DMS79 (cell line): ENCODE results near the gene MAN1C1.

Experiments used
- DNase-seq: peaks from one replicate; lab custom pipeline; 2025; lab: John Stamatoyannopoulos, UW

The MAN1C1 gene

GRCh38 chr1:25782608-25783201 lies 166.1 kb downstream of the MAN1C1 start:
- no peak for DNase-seq

GRCh38 chr1:25784575-25785051 lies 168.0 kb downstream of the MAN1C1 start:
- DNase-seq = no peak

- DNase-seq = no peak
Observed at GRCh38 chr1:25785333-25786067, 168.9 kb downstream of the MAN1C1 start.

DNA sequence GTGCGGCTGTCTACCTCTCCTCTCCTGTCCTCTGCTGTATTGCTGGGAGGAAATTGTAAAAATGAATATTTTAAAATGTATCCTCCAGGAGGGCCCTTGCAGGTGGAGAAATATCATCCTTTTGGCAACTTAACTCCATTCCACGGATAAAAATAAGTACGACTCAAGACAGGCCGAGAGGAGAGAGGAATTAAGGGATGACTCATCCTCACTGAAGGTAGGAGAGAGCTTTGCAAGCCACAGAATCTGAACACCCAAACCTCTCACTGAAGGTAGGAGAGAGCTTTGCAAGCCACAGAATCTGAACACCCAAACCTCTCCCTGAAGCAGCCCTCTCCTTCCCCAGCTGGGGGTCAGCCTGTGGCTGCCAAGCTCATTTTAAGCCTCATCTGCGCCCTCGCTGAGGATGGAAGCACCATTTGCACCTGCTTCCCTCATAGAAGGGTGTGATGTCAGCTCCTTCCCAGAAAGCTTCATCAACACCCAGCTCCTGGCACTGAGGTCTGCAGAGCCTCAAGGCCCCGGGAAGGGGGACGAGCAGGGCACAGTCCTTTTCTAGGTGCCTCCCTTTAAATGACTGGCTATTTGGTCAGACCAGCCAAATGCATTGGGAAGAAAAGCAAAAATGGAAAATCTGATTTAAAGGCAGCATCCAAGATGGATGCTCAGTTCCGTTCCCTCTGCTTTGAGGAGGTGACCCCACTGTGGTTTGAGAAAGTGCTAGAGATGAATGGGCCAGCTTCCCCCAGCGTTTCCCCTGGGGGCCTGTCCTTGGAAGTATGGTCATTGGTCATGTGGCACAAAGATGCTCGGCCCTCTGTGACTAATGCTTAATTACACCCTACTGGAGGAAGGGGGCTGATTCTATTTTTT lies 170.5 kb downstream of the MAN1C1 start:
- no peak for DNase-seq

- no peak for DNase-seq
Observed at GRCh38 chr1:25787760-25788166, 171.2 kb downstream of the MAN1C1 start.

DNA sequence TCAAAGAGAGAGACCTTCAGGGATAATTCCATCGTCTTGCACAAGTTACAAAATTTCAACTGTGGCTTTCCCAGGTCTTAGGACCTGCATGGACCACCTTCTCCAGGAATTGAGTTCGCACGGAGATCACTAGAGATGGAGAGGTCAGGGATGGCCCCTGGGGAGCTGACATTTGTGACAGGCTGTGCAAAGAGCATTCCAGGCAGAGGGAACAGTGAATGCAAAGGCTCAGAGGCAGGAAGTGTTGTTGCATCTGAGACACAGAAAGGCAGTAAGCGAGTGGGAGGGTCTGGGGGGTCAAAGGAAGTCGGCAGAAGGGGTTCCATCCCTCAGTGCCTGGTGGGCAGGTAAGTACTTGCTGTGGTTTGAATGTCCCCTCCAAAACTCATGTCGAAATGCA lies 173.9 kb downstream of the MAN1C1 start:
- DNase-seq = no peak

- DNase-seq = no peak
Observed at GRCh38 chr1:25792115-25792514, 175.5 kb downstream of the MAN1C1 start.

DNA sequence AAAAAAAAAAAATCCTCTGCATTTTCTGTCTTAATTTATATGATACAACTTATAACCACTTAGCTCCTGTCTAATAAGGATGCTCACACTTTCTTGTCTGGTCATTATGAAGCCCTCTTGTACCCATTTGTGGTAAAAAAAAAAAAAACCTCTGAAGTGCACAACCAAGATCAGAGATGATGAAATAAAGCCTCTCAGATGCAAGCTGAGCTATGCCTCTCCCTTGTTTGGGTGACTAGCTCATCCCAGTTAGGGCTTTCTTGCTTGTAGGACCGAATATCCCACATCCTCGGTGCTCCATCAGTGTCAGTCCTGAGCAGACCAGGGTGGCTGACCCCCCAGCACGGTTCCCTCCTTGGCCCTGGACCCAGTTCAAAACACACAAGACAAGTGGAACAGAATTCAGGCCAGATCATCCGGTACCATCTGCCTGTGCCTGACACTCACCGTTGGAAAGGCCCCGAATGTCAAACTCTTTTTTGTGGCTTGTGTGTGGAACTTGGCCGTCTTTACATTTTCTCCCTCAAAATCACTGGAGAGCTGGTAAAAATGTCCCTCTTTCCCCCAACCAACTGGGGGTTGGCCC lies 177.1 kb downstream of the MAN1C1 start:
- no peak for DNase-seq

GRCh38 chr1:25794325-25794724 lies 177.7 kb downstream of the MAN1C1 start:
- DNase-seq = no peak

- no peak for DNase-seq
Observed at GRCh38 chr1:25795211-25795610, 178.6 kb downstream of the MAN1C1 start.

DNA sequence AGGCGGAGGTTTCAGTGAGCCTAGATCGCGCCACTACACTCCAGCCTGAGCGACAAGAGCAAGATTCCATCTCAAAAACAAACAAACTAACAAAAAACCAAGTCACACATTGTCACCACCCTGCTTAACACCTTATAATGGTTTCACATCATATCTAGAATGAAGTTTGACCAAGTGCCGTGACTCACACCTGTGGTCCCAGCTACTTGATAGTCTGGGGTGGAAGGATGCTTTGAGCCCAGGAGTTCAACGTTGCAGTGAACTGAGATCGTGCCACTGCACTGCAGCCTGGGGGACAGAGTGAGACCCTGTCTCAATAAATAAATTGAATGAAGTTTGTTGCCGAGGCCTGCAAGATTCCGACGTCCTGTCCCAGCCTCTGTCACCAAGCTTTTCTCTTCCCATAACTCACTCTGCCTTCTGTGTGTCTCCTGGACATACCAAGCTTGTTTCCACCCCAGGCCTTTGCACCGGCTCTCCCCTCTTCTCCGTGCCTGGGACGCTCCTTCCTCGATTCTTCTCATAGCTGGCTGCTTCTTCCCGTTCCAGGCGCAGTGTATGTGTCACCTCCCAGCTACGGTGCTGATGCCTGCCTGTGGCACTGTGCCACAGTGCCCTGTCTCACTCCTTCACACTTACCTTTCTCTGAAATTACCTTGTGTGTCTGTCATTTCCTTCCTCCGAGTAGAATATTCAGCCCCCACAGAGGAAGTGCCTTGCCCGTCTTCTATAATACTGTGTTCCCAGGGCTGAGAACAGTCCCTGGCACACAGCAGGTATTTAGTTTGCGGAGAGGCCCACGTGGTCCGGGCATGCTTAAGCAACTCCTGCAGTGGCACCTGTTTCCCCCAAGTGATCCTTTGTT lies 179.6 kb downstream of the MAN1C1 start:
- DNase-seq = peak; percentile 97

DNA sequence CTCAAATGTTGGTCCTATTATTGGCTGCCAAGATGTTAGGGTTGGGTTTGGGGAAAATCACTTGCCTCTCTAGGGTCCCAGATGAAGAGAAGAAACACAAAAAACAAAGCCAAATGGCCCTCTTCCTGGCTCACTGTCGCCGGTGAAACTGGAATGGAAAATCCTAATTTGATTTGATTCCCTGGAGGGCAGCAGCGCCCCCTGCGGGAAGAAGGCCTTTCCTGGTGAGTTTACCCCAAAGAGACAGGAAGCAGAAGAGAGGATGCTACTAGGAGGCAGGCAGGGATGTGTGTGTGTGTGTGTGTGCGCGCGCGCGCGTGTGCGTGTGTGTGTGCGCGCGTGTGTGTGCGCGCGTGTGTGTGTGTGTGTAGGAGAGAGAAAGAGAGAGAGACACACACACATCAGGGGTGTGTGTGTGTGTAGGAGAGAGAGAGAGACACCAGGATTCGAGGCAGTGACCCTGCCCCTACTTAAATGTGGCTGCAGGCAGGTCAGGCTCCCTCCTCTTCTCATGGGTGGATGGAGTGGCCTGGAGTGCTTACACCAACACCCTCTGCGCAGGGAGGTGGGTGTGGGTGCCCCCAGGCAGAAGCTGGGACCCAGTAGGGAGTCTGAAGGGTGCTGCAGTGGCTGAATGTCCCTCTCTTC lies 180.3 kb downstream of the MAN1C1 start:
- peak; percentile 97 for DNase-seq

GRCh38 chr1:25797939-25798338 lies 181.3 kb downstream of the MAN1C1 start:
- DNase-seq = no peak

- no peak for DNase-seq
Observed at GRCh38 chr1:25798666-25799351, 182.2 kb downstream of the MAN1C1 start.

- peak; percentile 40 for DNase-seq
Observed at GRCh38 chr1:25799352-25799934, 182.9 kb downstream of the MAN1C1 start.

- peak; percentile 43 for DNase-seq
Observed at GRCh38 chr1:25799935-25800702, 183.5 kb downstream of the MAN1C1 start, which contains the start of gene SELENON. Gene SELENON (plus strand): TSS chr1:25800193. CDS start chr1:25800231, 38 bp downstream.

- DNase-seq = no peak
Observed at GRCh38 chr1:25800703-25801377, 184.2 kb downstream of the MAN1C1 start.

GRCh38 chr1:25802915-25803314 lies 186.3 kb downstream of the MAN1C1 start:
- DNase-seq = no peak
